A549 (cell line): Measurements from ENCODE around the gene RTP5. TPM values are rescaled to one million over a fixed set of nuclear protein-coding genes. Genes with fewer than 3 reads are reported as not detected.

Source experiments
- ATAC-seq, 2 experiments: fragments of 200-7000 bp in 1 of 2; fragments of >200 bp in 1 of 2; cut with Nextera tagmentation in 1 of 2; cut with Tn5 transposase in 1 of 2; 3 replicates each; pipeline versions ENCODE4 v1.8.0 to v1.9.1; 2018 to 2020; ENCODE audit warnings: mild to moderate bottlenecking in 1 of 2, moderate library complexity in 1 of 2
- CTCF ChIA-PET: fragments of 300-600 bp; sonication (Branson Sonifier 250); formaldehyde crosslinking; extraction: SDS; loops from one replicate; lab custom pipeline; 2021; ENCODE audit warnings: antibody characterized with exemption, inconsistent platforms; lab: Yijun Ruan, JAX
- POLR2A ChIA-PET: fragments of 350-600 bp; formaldehyde crosslinking; extraction: SDS; loops from one replicate; lab custom pipeline; 2021; ENCODE audit warnings: antibody characterized with exemption, inconsistent platforms; lab: Yijun Ruan, JAX
- DNase-seq, 2 experiments: peaks; one replicate each; pipeline versions ENCODE4 v3.0.0 to v3.0.0-alpha.2; 2011 to 2016; ENCODE audit warnings: low read depth in 1 of 2, low spot score in 1 of 2
- FAIRE-seq: peaks from 2 replicates; lab custom pipeline; 2011; peaks lifted over from hg19 to GRCh38; lab: Jason Lieb, UNC
- H3K27ac ChIP-seq, 2 experiments: fragments of >200 bp; sonication (Bioruptor Twin); formaldehyde crosslinking; 3 replicates each; pipeline ENCODE4 v1.5.1; 2016 to 2017
- H3K4me1 ChIP-seq: fragments of >200 bp; sonication (Bioruptor Twin); formaldehyde crosslinking; 3 replicates; pipeline ENCODE4 v1.6.1; 2016
- H3K4me2 ChIP-seq: fragments of >200 bp; sonication (Bioruptor Twin); formaldehyde crosslinking; 3 replicates; pipeline ENCODE4 v1.6.1; 2016
- H3K4me3 ChIP-seq: fragments of >200 bp; sonication (Bioruptor Twin); formaldehyde crosslinking; 3 replicates; pipeline ENCODE4 v1.5.1; 2016
- H3K9me3 ChIP-seq: fragments of >200 bp; sonication (Bioruptor Twin); formaldehyde crosslinking; 3 replicates; pipeline ENCODE4 v1.6.1; 2016
- CBX2 ChIP-seq: fragments of 200-600 bp; sonication (generic); IDR thresholded peaks from 2 replicates; pipeline ENCODE4 v1.6.1; 2016; ENCODE audit warnings: low read depth, mild to moderate bottlenecking, borderline replicate concordance
- CHD2 ChIP-seq: fragments of 150-350 bp; IDR thresholded peaks from 2 replicates; pipeline ENCODE4 v1.6.1; 2014; ENCODE audit warnings: low read length; ENCODE audit not compliant: partially characterized antibody
- E2F6 ChIP-seq: IDR thresholded peaks from 2 replicates; pipeline ENCODE4 v1.6.1; 2012; ENCODE audit warnings: low read depth, borderline replicate concordance
- EHF ChIP-seq: fragments of 250-450 bp; sonication (Bioruptor Pico); IDR thresholded peaks from 2 replicates; pipeline ENCODE4 v1.5.0; 2020; ENCODE audit warnings: mild to moderate bottlenecking
- EHMT2 ChIP-seq: fragments of 200-600 bp; sonication (generic); IDR thresholded peaks from 2 replicates; pipeline ENCODE4 v1.6.1; 2016; ENCODE audit warnings: antibody characterized with exemption, low read depth, mild to moderate bottlenecking, moderate library complexity
- ELK1 ChIP-seq: fragments of 150-350 bp; IDR thresholded peaks from 2 replicates; pipeline ENCODE4 v1.6.1; 2014; ENCODE audit warnings: low read depth, mild to moderate bottlenecking, low read length
- EP300 ChIP-seq, 2 experiments: fragments of >200 bp; sonication (Bioruptor Twin); formaldehyde crosslinking; IDR thresholded peaks; 2 replicates in 1 of 2; 3 replicates in 1 of 2; pipeline ENCODE4 v1.6.1; 2016 to 2017
- ESRRA ChIP-seq: fragments of 150-350 bp; IDR thresholded peaks from 2 replicates; pipeline ENCODE4 v1.6.1; 2014; ENCODE audit warnings: mild to moderate bottlenecking, low read length, borderline replicate concordance
- FOXS1 ChIP-seq: fragments of 250-450 bp; sonication (Bioruptor Pico); IDR thresholded peaks from 2 replicates; pipeline ENCODE4 v1.5.0; 2020; ENCODE audit warnings: mild to moderate bottlenecking, moderate library complexity
- GATA3 ChIP-seq: IDR thresholded peaks from 2 replicates; pipeline ENCODE4 v1.6.1; 2012; ENCODE audit warnings: borderline replicate concordance
- HDAC2 ChIP-seq: fragments of 200-600 bp; sonication (generic); IDR thresholded peaks from 2 replicates; pipeline ENCODE4 v1.6.1; 2016
- HES2 ChIP-seq: fragments of >200 bp; sonication (Bioruptor Twin); formaldehyde crosslinking; IDR thresholded peaks from 2 replicates; pipeline ENCODE4 v1.6.1; 2016
- HOXB5 ChIP-seq: fragments of 250-450 bp; sonication (Bioruptor Pico); IDR thresholded peaks from 2 replicates; pipeline ENCODE4 v1.5.0; 2020; ENCODE audit warnings: mild to moderate bottlenecking, moderate library complexity
- MAFK ChIP-seq: fragments of 450-650 bp; IDR thresholded peaks from 2 replicates; pipeline ENCODE4 v1.6.1; 2014; ENCODE audit not compliant: partially characterized antibody
- MAX ChIP-seq: IDR thresholded peaks from 2 replicates; pipeline ENCODE4 v1.6.1; 2012
- NPAS2 ChIP-seq: fragments of 250-450 bp; sonication (Bioruptor Pico); IDR thresholded peaks from 2 replicates; pipeline ENCODE4 v1.8.0; 2022; ENCODE audit warnings: mild to moderate bottlenecking, moderate library complexity, borderline replicate concordance
- PHF8 ChIP-seq: fragments of 200-600 bp; sonication (generic); IDR thresholded peaks from 2 replicates; pipeline ENCODE4 v1.6.1; 2016; ENCODE audit warnings: low read depth, mild to moderate bottlenecking, antibody characterized with exemption, moderate library complexity, borderline replicate concordance
- POLR2A ChIP-seq: IDR thresholded peaks from 2 replicates; pipeline ENCODE4 v1.6.1; 2012; ENCODE audit warnings: mild to moderate bottlenecking, low read length
- POLR2AphosphoS2 ChIP-seq: conservative IDR thresholded peaks from 2 replicates; pipeline ENCODE4 v1.6.1; 2012; ENCODE audit warnings: low read length, improper control_type of control experiment, inconsistent platforms
- RARB ChIP-seq: fragments of 250-450 bp; sonication (Bioruptor Pico); IDR thresholded peaks from 2 replicates; pipeline ENCODE4 v1.8.0; 2021; ENCODE audit warnings: mild to moderate bottlenecking, moderate library complexity
- RFX5 ChIP-seq: fragments of 450-650 bp; IDR thresholded peaks from 2 replicates; pipeline ENCODE4 v1.7.1; 2014; ENCODE audit warnings: antibody characterized with exemption, mild to moderate bottlenecking, moderate library complexity
- SMC3 ChIP-seq: fragments of >200 bp; sonication (Bioruptor Twin); formaldehyde crosslinking; IDR thresholded peaks from 3 replicates; pipeline ENCODE4 v1.6.1; 2018; ENCODE audit warnings: inconsistent platforms
- SREBF2 ChIP-seq: fragments of 450-650 bp; IDR thresholded peaks from 2 replicates; pipeline ENCODE4 v1.6.1; 2014; ENCODE audit warnings: mild to moderate bottlenecking, moderate library complexity
- ZC3H11A ChIP-seq: fragments of 450-650 bp; IDR thresholded peaks from 2 replicates; pipeline ENCODE4 v1.6.1; 2014; ENCODE audit warnings: antibody characterized with exemption, mild to moderate bottlenecking
- ZSCAN20 ChIP-seq: fragments of 250-450 bp; sonication (Bioruptor Pico); IDR thresholded peaks from 2 replicates; pipeline ENCODE4 v1.8.0; 2022; ENCODE audit warnings: mild to moderate bottlenecking, moderate library complexity
- WGBS: methylation state at CpG from one replicate; pipeline ENCODE4 v1.1.6; 2017; ENCODE audit errors: missing lambda C conversion rate; 5-methylcytosine and 5-hydroxymethylcytosine counted together
- polyA plus RNA-seq, 4 experiments: library from polyadenylated mRNA; depleted of rRNA in 3 of 4; stranded (reverse); fragments of >200 nt; fragmentation: RNase III in 1 of 4; extraction: RNeasy Plus Mini Kit Qiagen cat#74134 plus additional on column Dnase treatment in 1 of 4; gene quantifications; 2 replicates in 3 of 4; 3 replicates in 1 of 4; pipeline ENCODE4 v1.2.3, GENCODE V29; 2011 to 2017

RTP5 gene
- polyA plus RNA-seq, 2 of the 4 experiments (the other 2 are of a cell fraction), result not detected

- POLR2A ChIA-PET, result no interaction called here
- TF ChIP-seq EHF (CRISPR knock-in tag) (no peak), NPAS2 (CRISPR knock-in tag) (no peak), POLR2AphosphoS2 (no peak), HES2 (no peak), ESRRA (no peak), POLR2A (no peak), EHMT2 (no peak), HOXB5 (CRISPR knock-in tag) (no peak), FOXS1 (no peak), HDAC2 (no peak), CBX2 (no peak), E2F6 (no peak)
- Histone ChIP-seq H3K4me2 (no peak overlapping the region), H3K4me1 (peaks cover 3% of the 10 kb centered on the region; the same call in 2 of the 3 replicates), H3K4me3 (no peak overlapping the region), H3K9me3 (no peaks in the 10 kb centered on the region), H3K27ac (no peak overlapping the region)
- 83% methylated on average over 18 of the region's 19 CpGs for WGBS
- ATAC-seq (peak in 1 of 2 experiments; percentile 53; a peak in 3 of 6 replicates), FAIRE-seq (no peak), DNase-seq (no peak)
- CTCF ChIA-PET, result interaction anchor here (2.1 kb wide), 1 partner anchor 9 kb away, joined by 6 read pairs; no protein-coding TSS in a partner anchor
These were observed 17.4 kb downstream of the RTP5 start for GRCh38 chr2:241886840-241887447.

GRCh38 chr2:241887806-241888522, 18.4 kb downstream of the RTP5 start:
- H3K4me1 ChIP-seq, result no peaks in the 10 kb centered on the region
- TF ChIP-seq EP300 (IDR thresholded peaks at IDR 0.05) (no peak), ZSCAN20 (CRISPR knock-in tag) (no peak), SREBF2 (no peak), CHD2 (no peak), MAX (no peak), ELK1 (no peak), E2F6 (no peak), MAFK (no peak), GATA3 (no peak), RARB (CRISPR knock-in tag) (no peak), SMC3 (no peak), ZC3H11A (no peak), RFX5 (no peak), POLR2AphosphoS2 (no peak), PHF8 (no peak), FOXS1 (no peak)
- peak in 1 of 2 experiments; percentile 51 for DNase-seq
- CTCF ChIA-PET, result interaction anchor here (2.1 kb wide), 1 partner anchor 10 kb away, joined by 6 read pairs; no protein-coding TSS in a partner anchor
- H3K4me2 ChIP-seq, result peak overlapping the region; percentile 20; the same call in 1 of the 3 replicates
- POLR2A ChIA-PET, result no interaction called here
- WGBS, result 35% methylated on average over 19 of the region's 24 CpGs
- ATAC-seq, result peak; percentile 55 to 63; a peak in 4 of 6 replicates
- H3K9me3 ChIP-seq, result no peaks in the 10 kb centered on the region
- no peak overlapping the region for H3K4me3 ChIP-seq
- no peak overlapping the region for H3K27ac ChIP-seq
- no peak for FAIRE-seq
